ENCODE results near the gene NAV2.

NAV2 gene

GRCh38 chr11:19838994-19839768, 126.5 kb downstream of the NAV2 start:
- H3K36me3 Mint-ChIP-seq (ENCODE audit: low read depth) = no peaks in the 10 kb centered on the region
- no peak overlapping the region for H3K4me3 Mint-ChIP-seq
- no peak overlapping the region for H3K27ac Mint-ChIP-seq
- no peaks in the 10 kb centered on the region for H3K27me3 Mint-ChIP-seq
- H3K4me1 Mint-ChIP-seq (ENCODE audit: low read depth) = no peaks in the 10 kb centered on the region
- peaks cover under 1% of the 10 kb centered on the region for H3K9me3 Mint-ChIP-seq

DNA sequence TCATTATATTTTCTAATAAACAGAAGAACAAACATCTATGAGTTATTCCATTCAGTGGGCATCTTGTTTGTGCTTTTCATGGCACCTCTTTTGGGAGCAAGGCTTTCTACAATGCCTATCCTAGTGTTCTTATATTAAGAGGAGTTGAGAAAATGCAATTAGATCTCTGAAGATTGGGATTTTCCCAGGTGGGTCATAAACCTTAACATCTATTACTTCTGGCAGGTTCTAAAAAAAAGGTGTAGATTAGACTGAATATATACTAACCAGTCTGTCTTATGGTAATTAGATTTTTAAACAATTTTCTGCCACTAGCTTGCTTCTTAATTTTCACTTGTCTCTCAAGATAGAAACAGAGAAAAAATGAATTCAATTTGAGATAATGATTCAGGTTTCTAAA, 128.3 kb downstream of the NAV2 start:
- H3K36me3 Mint-ChIP-seq (ENCODE audit: low read depth) = no peaks in the 10 kb centered on the region
- H3K27me3 Mint-ChIP-seq = peaks cover 6% of the 10 kb centered on the region
- H3K9me3 Mint-ChIP-seq = no peaks in the 10 kb centered on the region
- H3K4me3 Mint-ChIP-seq = no peak overlapping the region
- no peak overlapping the region for H3K27ac Mint-ChIP-seq
- H3K4me1 Mint-ChIP-seq (ENCODE audit: low read depth) = no peaks in the 10 kb centered on the region

- H3K27ac Mint-ChIP-seq = no peak overlapping the region
- H3K36me3 Mint-ChIP-seq (ENCODE audit: low read depth) = no peaks in the 10 kb centered on the region
- H3K4me1 Mint-ChIP-seq (ENCODE audit: low read depth) = no peaks in the 10 kb centered on the region
- H3K4me3 Mint-ChIP-seq = no peak overlapping the region
- peaks cover 6% of the 10 kb centered on the region for H3K27me3 Mint-ChIP-seq
- H3K9me3 Mint-ChIP-seq = no peaks in the 10 kb centered on the region
These were observed 129.9 kb downstream of the NAV2 start for GRCh38 chr11:19842505-19842904.

DNA sequence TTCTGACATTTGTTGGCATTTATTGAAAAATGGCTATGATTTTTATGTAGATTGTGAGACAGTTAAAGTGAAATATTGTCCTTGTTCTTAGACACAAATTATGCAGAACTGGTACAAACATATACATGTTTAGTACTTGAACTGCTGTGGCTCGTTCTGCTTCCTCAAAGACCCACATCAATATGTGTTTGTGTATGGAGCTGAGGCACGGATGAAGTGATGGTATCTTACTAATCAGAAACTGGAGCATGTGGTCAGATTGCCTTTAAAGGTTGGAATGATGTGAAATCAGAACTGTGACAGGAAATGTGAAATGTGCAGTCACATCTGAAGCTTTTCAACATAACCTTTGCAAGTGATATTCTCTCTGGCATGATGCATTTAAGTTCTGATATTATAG, 130.4 kb downstream of the NAV2 start:
- no peaks in the 10 kb centered on the region for H3K9me3 Mint-ChIP-seq
- H3K4me3 Mint-ChIP-seq = no peak overlapping the region
- no peaks in the 10 kb centered on the region for H3K36me3 Mint-ChIP-seq (ENCODE audit: low read depth)
- H3K4me1 Mint-ChIP-seq (ENCODE audit: low read depth) = no peaks in the 10 kb centered on the region
- no peak overlapping the region for H3K27ac Mint-ChIP-seq
- H3K27me3 Mint-ChIP-seq = peaks cover 6% of the 10 kb centered on the region

DNA sequence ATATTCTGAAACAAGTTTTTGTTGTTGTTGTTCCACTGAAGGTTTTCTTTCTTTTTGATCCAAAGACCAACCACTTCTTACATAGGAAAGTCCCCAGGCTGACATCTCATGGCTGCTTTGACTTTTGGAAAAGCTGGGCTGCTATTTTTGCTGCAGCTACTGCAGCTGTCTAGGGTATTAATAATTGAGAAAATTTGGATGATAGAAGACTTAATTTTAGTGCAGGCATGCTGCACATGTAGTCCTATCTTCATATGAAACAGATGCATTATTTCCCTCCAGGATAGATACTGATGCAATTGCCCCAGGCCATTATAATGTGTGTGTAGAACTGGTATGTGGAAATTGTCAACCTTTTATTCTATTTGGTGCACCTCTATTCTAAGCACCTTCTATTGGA, 131.4 kb downstream of the NAV2 start:
- Mint-ChIP-seq H3K36me3 (ENCODE audit: low read depth) (no peaks in the 10 kb centered on the region), H3K4me3 (no peak overlapping the region), H3K27me3 (peaks cover 6% of the 10 kb centered on the region), H3K9me3 (no peaks in the 10 kb centered on the region), H3K4me1 (ENCODE audit: low read depth) (no peaks in the 10 kb centered on the region), H3K27ac (no peak overlapping the region)

GRCh38 chr11:19844806-19845205, 132.2 kb downstream of the NAV2 start:
- no peak overlapping the region for H3K4me3 Mint-ChIP-seq
- no peaks in the 10 kb centered on the region for H3K4me1 Mint-ChIP-seq (ENCODE audit: low read depth)
- H3K9me3 Mint-ChIP-seq = no peaks in the 10 kb centered on the region
- H3K27ac Mint-ChIP-seq = no peak overlapping the region
- H3K27me3 Mint-ChIP-seq = peaks cover 6% of the 10 kb centered on the region
- no peaks in the 10 kb centered on the region for H3K36me3 Mint-ChIP-seq (ENCODE audit: low read depth)

- Mint-ChIP-seq H3K27ac (no peak overlapping the region), H3K9me3 (no peaks in the 10 kb centered on the region)
These were observed 133.0 kb downstream of the NAV2 start for GRCh38 chr11:19845626-19846025.

GRCh38 chr11:19846654-19847305, 134.1 kb downstream of the NAV2 start:
- no peak overlapping the region for H3K4me3 Mint-ChIP-seq
- H3K27ac Mint-ChIP-seq = no peak overlapping the region
- H3K4me1 Mint-ChIP-seq (ENCODE audit: low read depth) = no peaks in the 10 kb centered on the region
- peaks cover 6% of the 10 kb centered on the region for H3K27me3 Mint-ChIP-seq
- H3K36me3 Mint-ChIP-seq (ENCODE audit: low read depth) = no peaks in the 10 kb centered on the region
- peaks cover 3% of the 10 kb centered on the region for H3K9me3 Mint-ChIP-seq

More at GRCh38 chr11:19845626-19846025, 133.0 kb downstream of the NAV2 start:
- Mint-ChIP-seq H3K4me1 (ENCODE audit: low read depth) (no peaks in the 10 kb centered on the region), H3K4me3 (no peak overlapping the region), H3K27me3 (peaks cover 6% of the 10 kb centered on the region), H3K36me3 (ENCODE audit: low read depth) (no peaks in the 10 kb centered on the region)

- no peaks in the 10 kb centered on the region for H3K36me3 Mint-ChIP-seq (ENCODE audit: low read depth)
- H3K27me3 Mint-ChIP-seq = peaks cover 6% of the 10 kb centered on the region
- H3K9me3 Mint-ChIP-seq = peaks cover 5% of the 10 kb centered on the region
- H3K4me1 Mint-ChIP-seq (ENCODE audit: low read depth) = no peaks in the 10 kb centered on the region
- no peak overlapping the region for H3K27ac Mint-ChIP-seq
- no peak overlapping the region for H3K4me3 Mint-ChIP-seq
These were observed 135.6 kb downstream of the NAV2 start for GRCh38 chr11:19848219-19848618.

GRCh38 chr11:19849107-19849789, 136.6 kb downstream of the NAV2 start:
- H3K27ac Mint-ChIP-seq = no peak overlapping the region
- no peak overlapping the region for H3K4me3 Mint-ChIP-seq
- H3K4me1 Mint-ChIP-seq (ENCODE audit: low read depth) = no peaks in the 10 kb centered on the region
- no peaks in the 10 kb centered on the region for H3K36me3 Mint-ChIP-seq (ENCODE audit: low read depth)
- peaks cover 5% of the 10 kb centered on the region for H3K9me3 Mint-ChIP-seq
- H3K27me3 Mint-ChIP-seq = peaks cover 6% of the 10 kb centered on the region

DNA sequence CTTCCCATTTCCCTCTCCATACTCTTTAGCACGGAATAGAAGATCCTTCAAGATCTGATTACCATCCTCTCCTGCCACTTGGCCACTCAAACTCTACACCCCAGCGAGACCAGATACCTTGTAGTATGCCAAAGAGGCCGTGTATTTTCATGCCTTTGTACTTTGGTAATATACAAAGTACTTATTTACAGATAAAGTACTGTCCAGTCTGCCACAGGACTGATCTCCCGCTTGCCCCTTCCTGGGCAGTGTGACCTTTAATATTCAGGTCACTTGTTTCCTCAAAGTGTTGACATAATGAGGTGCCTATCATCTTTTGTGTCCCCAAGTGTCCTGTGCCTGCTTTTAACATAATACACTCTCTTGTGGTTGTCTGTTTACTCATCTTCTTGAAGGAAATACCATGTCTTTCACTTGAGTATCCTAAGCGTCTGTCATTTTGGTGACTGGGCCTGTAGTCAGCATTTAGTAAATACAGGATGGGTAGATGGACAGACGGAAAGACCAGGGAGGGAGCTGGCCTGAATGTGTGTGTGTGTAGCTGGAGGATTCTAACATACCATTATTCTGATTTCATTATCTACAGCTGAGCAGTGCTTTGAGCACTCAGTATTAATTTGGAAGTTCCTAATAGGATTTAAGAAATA, 137.4 kb downstream of the NAV2 start:
- H3K9me3 Mint-ChIP-seq = peaks cover 5% of the 10 kb centered on the region
- no peak overlapping the region for H3K27ac Mint-ChIP-seq
- peaks cover 2% of the 10 kb centered on the region for H3K27me3 Mint-ChIP-seq
- H3K4me1 Mint-ChIP-seq (ENCODE audit: low read depth) = no peaks in the 10 kb centered on the region
- H3K4me3 Mint-ChIP-seq = no peak overlapping the region
- no peaks in the 10 kb centered on the region for H3K36me3 Mint-ChIP-seq (ENCODE audit: low read depth)

GRCh38 chr11:19852288-19852687, 139.7 kb downstream of the NAV2 start:
- H3K9me3 Mint-ChIP-seq = peaks cover 5% of the 10 kb centered on the region
- H3K27me3 Mint-ChIP-seq = no peaks in the 10 kb centered on the region
- no peak overlapping the region for H3K27ac Mint-ChIP-seq
- H3K4me1 Mint-ChIP-seq (ENCODE audit: low read depth) = no peaks in the 10 kb centered on the region
- H3K36me3 Mint-ChIP-seq (ENCODE audit: low read depth) = no peaks in the 10 kb centered on the region
- H3K4me3 Mint-ChIP-seq = no peak overlapping the region

- H3K27me3 Mint-ChIP-seq = no peaks in the 10 kb centered on the region
- no peak overlapping the region for H3K4me3 Mint-ChIP-seq
- peaks cover 5% of the 10 kb centered on the region for H3K9me3 Mint-ChIP-seq
- H3K27ac Mint-ChIP-seq = no peak overlapping the region
- H3K4me1 Mint-ChIP-seq (ENCODE audit: low read depth) = no peaks in the 10 kb centered on the region
- H3K36me3 Mint-ChIP-seq (ENCODE audit: low read depth) = no peaks in the 10 kb centered on the region
These were observed 140.4 kb downstream of the NAV2 start for GRCh38 chr11:19853016-19853415.

GRCh38 chr11:19853920-19854319, 141.3 kb downstream of the NAV2 start:
- no peaks in the 10 kb centered on the region for H3K4me1 Mint-ChIP-seq (ENCODE audit: low read depth)

DNA sequence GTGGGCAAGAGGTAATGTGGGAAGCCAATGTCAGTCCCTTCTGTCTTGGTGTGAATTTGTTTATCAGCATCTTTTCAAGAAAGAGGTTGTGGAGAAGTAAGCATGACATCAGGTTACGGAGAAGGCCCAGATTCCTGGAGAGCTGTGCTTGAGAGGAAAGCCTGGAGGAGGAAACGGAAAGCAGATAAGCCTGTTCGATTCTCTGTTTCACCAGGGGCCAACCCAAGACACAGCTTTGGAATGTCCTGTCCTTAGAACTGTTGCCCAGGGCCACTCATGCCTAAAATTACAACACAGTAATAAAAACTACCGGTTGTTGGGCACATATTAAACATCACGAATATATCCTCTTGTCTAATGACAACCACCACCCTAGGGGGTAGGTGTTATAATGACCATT, 148.5 kb downstream of the NAV2 start:
- no peak overlapping the region for H3K4me3 Mint-ChIP-seq
- H3K9me3 Mint-ChIP-seq = no peaks in the 10 kb centered on the region

More at GRCh38 chr11:19853920-19854319, 141.3 kb downstream of the NAV2 start:
- H3K9me3 Mint-ChIP-seq = peaks cover 5% of the 10 kb centered on the region
- H3K27me3 Mint-ChIP-seq = no peaks in the 10 kb centered on the region
- no peaks in the 10 kb centered on the region for H3K36me3 Mint-ChIP-seq (ENCODE audit: low read depth)
- H3K4me3 Mint-ChIP-seq = no peak overlapping the region
- H3K27ac Mint-ChIP-seq = no peak overlapping the region

More for the DNA sequence above, 148.5 kb downstream of the NAV2 start:
- H3K4me1 Mint-ChIP-seq (ENCODE audit: low read depth) = no peaks in the 10 kb centered on the region
- no peaks in the 10 kb centered on the region for H3K36me3 Mint-ChIP-seq (ENCODE audit: low read depth)
- H3K27me3 Mint-ChIP-seq = no peaks in the 10 kb centered on the region
- H3K27ac Mint-ChIP-seq = no peak overlapping the region

Data from stimulated activated naive CD8-positive, alpha-beta T cell treated with anti-CD3 and anti-CD28 coated beads, Interleukin-15, Interleukin-2, amounts not matched to agents 100 ng/mL and 50 ng/mL, for 24 hours (primary cell).